HG02938 (cell line): ENCODE measurements around the gene FBXL5.

ENCODE experiments used
- ATAC-seq: cut with Tn5 transposase; IDR thresholded peaks from one replicate; pipeline ENCODE4 v1.9.1; 2021; ENCODE audit warnings: mild to moderate bottlenecking, moderate library complexity; ENCODE audit not compliant: unreplicated experiment

Gene FBXL5

GRCh38 chr4:15563871-15564270 is 91.3 kb downstream of the FBXL5 start:
- no peak for ATAC-seq

- no peak for ATAC-seq
Observed at GRCh38 chr4:15562623-15563022, 92.5 kb downstream of the FBXL5 start.

GRCh38 chr4:15562114-15562513 is 93.0 kb downstream of the FBXL5 start:
- no peak for ATAC-seq

GRCh38 chr4:15558561-15558960 is 96.6 kb downstream of the FBXL5 start:
- no peak for ATAC-seq

DNA sequence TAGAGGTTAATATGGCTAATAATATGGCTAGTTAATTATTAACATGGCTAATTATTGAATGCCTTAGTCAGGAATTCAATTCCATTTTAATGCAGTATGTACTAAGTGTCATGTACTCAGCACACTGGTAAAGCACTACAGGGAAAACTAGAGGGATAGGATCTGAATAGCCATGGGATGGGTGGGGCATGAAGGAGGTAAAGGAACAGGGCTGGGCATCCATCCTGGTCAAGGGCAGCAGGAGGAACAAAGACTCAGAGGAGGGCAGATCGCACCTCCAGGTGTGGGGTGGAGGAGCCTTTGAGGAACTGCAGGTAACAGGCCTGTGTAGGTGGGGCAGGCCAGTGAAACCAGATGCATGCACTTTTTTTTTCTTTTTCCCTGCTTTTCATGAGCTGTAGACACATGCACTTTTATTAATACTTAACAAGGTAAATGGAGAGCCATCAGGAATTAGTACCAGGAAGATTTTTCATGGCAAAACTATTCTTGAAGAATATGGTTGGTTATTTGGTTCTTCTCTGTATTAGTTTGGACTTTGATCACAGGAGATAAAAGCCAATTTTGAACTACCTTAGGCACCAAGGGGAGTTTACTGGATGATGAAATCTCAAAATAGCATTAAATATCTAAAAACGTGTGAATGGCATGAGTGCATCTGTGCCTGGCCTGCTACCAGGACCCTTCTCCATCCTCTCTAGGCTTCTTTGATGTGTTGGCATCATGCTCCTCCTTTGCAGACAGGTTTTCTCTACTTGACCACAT is 97.2 kb downstream of the FBXL5 start:
- no peak for ATAC-seq

DNA sequence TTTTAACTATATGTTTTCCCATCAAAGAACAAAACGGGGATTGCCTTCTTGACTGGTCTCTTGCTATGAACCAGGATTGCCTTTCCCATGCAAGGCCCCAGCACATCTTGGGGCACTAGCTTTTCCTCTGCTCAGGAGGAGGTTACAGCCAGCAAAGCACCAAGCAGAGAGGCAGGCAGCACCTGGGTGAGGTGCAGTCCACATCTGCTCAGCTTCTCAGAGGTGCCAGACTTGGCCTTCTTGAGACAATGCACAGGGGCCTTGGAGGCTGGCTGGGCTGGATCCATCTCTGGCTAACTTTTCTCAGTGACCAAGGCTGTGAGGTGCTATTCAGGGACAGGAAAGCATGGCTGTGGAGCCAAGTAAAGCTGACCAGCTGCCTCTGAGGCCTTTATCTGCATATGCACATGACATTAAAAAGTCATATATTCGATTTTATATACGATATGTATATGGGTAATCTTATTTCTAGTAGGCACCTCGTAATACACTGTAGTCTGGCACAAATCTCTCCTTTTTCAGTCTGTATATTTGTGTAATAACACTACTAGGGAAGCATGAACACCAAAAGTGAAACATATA is 98.6 kb downstream of the FBXL5 start:
- no peak for ATAC-seq
